Measurements from ENCODE around the gene ARL13B.
"Not testable (repeated sequence)": the region's sequence is repeated elsewhere in the genome, so short reads cannot be mapped to it uniquely, and the experiment has no call there.

ARL13B gene

GRCh38 chr3:94063496-94064119, 83.7 kb downstream of the ARL13B start:
- DNase-seq (ENCODE audit: low read depth), result no peak

GRCh38 chr3:94064243-94064860, 84.4 kb downstream of the ARL13B start:
- no peak for DNase-seq (ENCODE audit: low read depth)

GRCh38 chr3:94065122-94065521, 85.2 kb downstream of the ARL13B start:
- DNase-seq (ENCODE audit: low read depth), result no peak

- no peak for DNase-seq (ENCODE audit: low read depth)
These were observed 86.0 kb downstream of the ARL13B start for GRCh38 chr3:94065819-94066480.

- DNase-seq (ENCODE audit: low read depth), result no peak
These were observed 86.8 kb downstream of the ARL13B start for GRCh38 chr3:94066506-94067500.

- no peak for DNase-seq (ENCODE audit: low read depth)
These were observed 89.3 kb downstream of the ARL13B start for GRCh38 chr3:94069194-94069813.

GRCh38 chr3:94070341-94070911, 90.5 kb downstream of the ARL13B start:
- DNase-seq (ENCODE audit: low read depth), result no peak

- no peak for DNase-seq (ENCODE audit: low read depth)
These were observed 91.8 kb downstream of the ARL13B start for GRCh38 chr3:94071713-94072284.

GRCh38 chr3:94076055-94076454, 96.1 kb downstream of the ARL13B start:
- no peak for DNase-seq (ENCODE audit: low read depth)

GRCh38 chr3:94080552-94080951, 100.6 kb downstream of the ARL13B start:
- DNase-seq (ENCODE audit: low read depth), result not testable (repeated sequence)

GRCh38 chr3:94081884-94082283, 101.9 kb downstream of the ARL13B start:
- DNase-seq (ENCODE audit: low read depth), result no peak

- DNase-seq (ENCODE audit: low read depth), result no peak
These were observed 102.5 kb downstream of the ARL13B start for GRCh38 chr3:94082391-94082937.

GRCh38 chr3:94083261-94083660, 103.3 kb downstream of the ARL13B start:
- no peak for DNase-seq (ENCODE audit: low read depth)

GRCh38 chr3:94089126-94089525, 109.2 kb downstream of the ARL13B start:
- DNase-seq (ENCODE audit: low read depth), result no peak

- no peak for DNase-seq (ENCODE audit: low read depth)
These were observed 112.1 kb downstream of the ARL13B start for GRCh38 chr3:94092086-94092485.

- DNase-seq (ENCODE audit: low read depth), result no peak
These were observed 113.2 kb downstream of the ARL13B start for GRCh38 chr3:94093151-94093550.

- no peak for DNase-seq (ENCODE audit: low read depth)
These were observed 115.2 kb downstream of the ARL13B start for GRCh38 chr3:94095111-94095510.

GRCh38 chr3:94098452-94098851, 118.5 kb downstream of the ARL13B start:
- no peak for DNase-seq (ENCODE audit: low read depth)

- no peak for DNase-seq (ENCODE audit: low read depth)
These were observed 119.4 kb downstream of the ARL13B start for GRCh38 chr3:94099311-94099710.

GRCh38 chr3:94101860-94102259, 121.9 kb downstream of the ARL13B start:
- no peak for DNase-seq (ENCODE audit: low read depth)
